ENCODE measurements around the gene LGALS3BP.

Gene LGALS3BP

GRCh38 chr17:79020631-79021301, 41.0 kb upstream of the LGALS3BP start:
- Histone ChIP-seq H3K9me3 (ENCODE audit: low read length) (no peaks in the 10 kb centered on the region), H3K4me1 (ENCODE audit: insufficient read depth, low read length) (peaks cover 25% of the 10 kb centered on the region), H3K4me3 (ENCODE audit: low read length) (no peak overlapping the region), H3K27me3 (ENCODE audit: insufficient read depth, low read length) (peaks cover 60% of the 10 kb centered on the region), H3K36me3 (ENCODE audit: insufficient read depth, low read length) (no peaks in the 10 kb centered on the region), H2AFZ (ENCODE audit: low read depth, low read length) (no peak overlapping the region)

DNA sequence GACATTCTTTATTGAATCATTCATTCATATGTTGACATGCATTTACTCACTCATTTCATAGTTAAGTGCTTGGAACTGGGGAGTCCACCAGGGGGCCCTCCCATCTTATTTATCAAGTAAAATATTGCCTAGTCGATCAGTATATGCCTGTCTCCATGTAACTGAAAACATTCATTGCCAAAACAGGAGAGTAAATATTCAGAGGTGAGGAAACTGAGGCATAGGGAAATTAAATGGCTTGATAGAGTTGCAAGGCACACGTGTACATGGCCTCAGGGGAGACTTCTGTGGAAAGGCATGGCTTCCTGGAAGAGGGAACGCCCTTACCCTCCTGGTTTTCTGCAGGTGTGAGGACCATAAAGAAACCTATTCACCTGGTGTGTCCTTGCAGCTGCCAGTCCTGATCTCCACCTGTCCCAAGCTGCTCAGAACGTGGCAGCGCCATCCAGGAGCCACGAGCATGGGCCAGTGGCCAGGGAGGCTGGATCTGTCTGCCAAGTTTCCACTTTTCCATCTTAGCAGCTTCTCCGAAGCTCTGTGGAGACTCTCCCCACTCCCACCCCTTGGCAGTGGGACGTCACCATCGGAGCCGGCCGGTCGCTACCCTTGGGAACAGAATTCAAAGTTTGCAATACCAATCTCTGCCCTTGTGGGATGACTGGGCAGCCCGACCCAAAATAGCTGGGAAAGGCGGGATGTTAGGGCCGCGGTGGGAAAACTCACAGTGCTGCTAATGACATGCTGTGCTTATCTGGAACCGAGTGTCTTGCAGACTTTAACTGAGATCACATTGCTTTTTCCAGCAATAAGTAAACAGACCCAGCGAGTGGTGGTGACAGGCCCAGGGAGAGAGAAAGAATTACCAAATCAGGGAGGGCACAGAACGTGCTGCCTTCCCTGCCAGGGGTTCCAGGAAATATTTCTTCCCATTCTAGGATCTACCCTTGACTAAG, 40.2 kb upstream of the LGALS3BP start:
- no peak overlapping the region for H3K4me3 ChIP-seq (ENCODE audit: low read length)
- H2AFZ ChIP-seq (ENCODE audit: low read depth, low read length), result no peak overlapping the region
- H3K4me1 ChIP-seq (ENCODE audit: insufficient read depth, low read length), result peaks cover 25% of the 10 kb centered on the region
- no peaks in the 10 kb centered on the region for H3K9me3 ChIP-seq (ENCODE audit: low read length)
- peaks cover 51% of the 10 kb centered on the region for H3K27me3 ChIP-seq (ENCODE audit: insufficient read depth, low read length)
- no peaks in the 10 kb centered on the region for H3K36me3 ChIP-seq (ENCODE audit: insufficient read depth, low read length)

- Histone ChIP-seq H3K27me3 (ENCODE audit: insufficient read depth, low read length) (peaks cover 45% of the 10 kb centered on the region), H3K4me3 (ENCODE audit: low read length) (no peak overlapping the region), H2AFZ (ENCODE audit: low read depth, low read length) (no peak overlapping the region), H3K36me3 (ENCODE audit: insufficient read depth, low read length) (no peaks in the 10 kb centered on the region), H3K9me3 (ENCODE audit: low read length) (no peaks in the 10 kb centered on the region), H3K4me1 (ENCODE audit: insufficient read depth, low read length) (peaks cover 20% of the 10 kb centered on the region)
These were observed 39.5 kb upstream of the LGALS3BP start for GRCh38 chr17:79019261-79019631.

GRCh38 chr17:79018370-79018695, 38.6 kb upstream of the LGALS3BP start:
- Histone ChIP-seq H3K4me1 (ENCODE audit: insufficient read depth, low read length) (peaks cover 16% of the 10 kb centered on the region), H3K9me3 (ENCODE audit: low read length) (peaks cover 2% of the 10 kb centered on the region), H3K36me3 (ENCODE audit: insufficient read depth, low read length) (no peaks in the 10 kb centered on the region), H3K27me3 (ENCODE audit: insufficient read depth, low read length) (peaks cover 35% of the 10 kb centered on the region), H3K4me3 (ENCODE audit: low read length) (no peak overlapping the region), H2AFZ (ENCODE audit: low read depth, low read length) (no peak overlapping the region)

GRCh38 chr17:79017546-79018369, 38.0 kb upstream of the LGALS3BP start:
- H3K4me3 ChIP-seq (ENCODE audit: low read length), result no peak overlapping the region
- H3K27me3 ChIP-seq (ENCODE audit: insufficient read depth, low read length), result peaks cover 30% of the 10 kb centered on the region
- H3K9me3 ChIP-seq (ENCODE audit: low read length), result peaks cover 4% of the 10 kb centered on the region
- H2AFZ ChIP-seq (ENCODE audit: low read depth, low read length), result no peak overlapping the region
- peaks cover 16% of the 10 kb centered on the region for H3K4me1 ChIP-seq (ENCODE audit: insufficient read depth, low read length)
- H3K36me3 ChIP-seq (ENCODE audit: insufficient read depth, low read length), result no peaks in the 10 kb centered on the region

GRCh38 chr17:79014158-79014758, 34.5 kb upstream of the LGALS3BP start:
- Histone ChIP-seq H3K4me1 (ENCODE audit: insufficient read depth, low read length) (peaks cover 24% of the 10 kb centered on the region), H3K36me3 (ENCODE audit: insufficient read depth, low read length) (no peaks in the 10 kb centered on the region), H3K4me3 (ENCODE audit: low read length) (no peak overlapping the region), H3K9me3 (ENCODE audit: low read length) (peaks cover 6% of the 10 kb centered on the region), H2AFZ (ENCODE audit: low read depth, low read length) (no peak overlapping the region), H3K27me3 (ENCODE audit: insufficient read depth, low read length) (no peaks in the 10 kb centered on the region)

- H3K9me3 ChIP-seq (ENCODE audit: low read length), result peaks cover 6% of the 10 kb centered on the region
- H3K4me3 ChIP-seq (ENCODE audit: low read length), result no peak overlapping the region
- H3K27me3 ChIP-seq (ENCODE audit: insufficient read depth, low read length), result no peaks in the 10 kb centered on the region
- H3K4me1 ChIP-seq (ENCODE audit: insufficient read depth, low read length), result peaks cover 29% of the 10 kb centered on the region
- no peaks in the 10 kb centered on the region for H3K36me3 ChIP-seq (ENCODE audit: insufficient read depth, low read length)
- H2AFZ ChIP-seq (ENCODE audit: low read depth, low read length), result no peak overlapping the region
These were observed 32.9 kb upstream of the LGALS3BP start for GRCh38 chr17:79012563-79013134.

DNA sequence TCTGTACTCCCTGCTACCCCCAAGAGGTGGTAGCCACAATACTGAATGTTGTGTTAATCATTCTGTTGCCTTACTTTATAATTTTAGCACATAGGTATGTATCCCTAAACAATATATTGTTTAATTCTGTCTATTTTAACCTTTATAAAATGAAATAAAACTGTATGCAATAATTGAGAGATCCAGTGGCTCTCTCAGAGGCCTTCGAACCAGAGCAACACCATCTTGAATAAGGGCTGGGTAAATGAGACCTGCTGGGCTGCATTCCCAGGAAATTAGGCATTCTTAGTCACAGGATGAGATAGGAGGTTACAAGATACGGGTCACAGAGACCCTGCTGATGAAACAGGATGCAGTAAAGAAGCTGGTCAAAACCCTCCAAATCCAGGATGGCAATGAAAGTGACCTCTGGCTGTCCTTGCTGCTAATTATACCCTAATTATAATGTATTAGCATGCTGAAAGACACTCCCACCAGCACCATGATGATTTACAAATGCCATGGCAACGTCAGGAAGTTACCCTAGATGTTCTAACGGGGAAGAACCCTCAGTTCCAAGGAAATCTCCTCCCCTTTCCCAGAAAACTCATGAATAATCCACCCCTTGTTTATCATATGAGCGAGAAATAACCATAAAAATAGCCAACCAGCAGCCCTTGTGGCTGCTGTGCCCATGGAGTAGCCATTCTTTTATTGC, 31.9 kb upstream of the LGALS3BP start:
- Histone ChIP-seq H3K4me1 (ENCODE audit: insufficient read depth, low read length) (peaks cover 23% of the 10 kb centered on the region), H3K9me3 (ENCODE audit: low read length) (peaks cover 6% of the 10 kb centered on the region), H2AFZ (ENCODE audit: low read depth, low read length) (no peak overlapping the region), H3K27me3 (ENCODE audit: insufficient read depth, low read length) (no peaks in the 10 kb centered on the region), H3K36me3 (ENCODE audit: insufficient read depth, low read length) (peaks cover 6% of the 10 kb centered on the region), H3K4me3 (ENCODE audit: low read length) (no peak overlapping the region)

DNA sequence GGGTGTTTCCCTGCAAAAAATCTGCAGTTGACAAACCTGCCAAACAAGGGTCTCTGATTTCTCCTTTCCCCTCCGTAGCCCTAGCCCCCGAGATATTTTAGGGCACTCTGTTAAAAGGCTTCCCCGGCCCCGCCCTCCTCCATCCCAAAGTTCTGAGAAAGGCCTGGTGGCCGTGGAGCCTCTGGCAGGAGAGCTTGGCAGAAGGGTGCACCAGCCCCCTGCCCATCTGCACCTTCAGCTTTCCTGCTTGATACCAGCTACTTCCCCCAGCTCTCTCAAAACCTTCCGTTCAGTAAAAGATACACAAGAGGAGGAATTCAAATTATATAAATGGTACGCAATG, 30.6 kb upstream of the LGALS3BP start:
- Histone ChIP-seq H3K27me3 (ENCODE audit: insufficient read depth, low read length) (no peaks in the 10 kb centered on the region), H3K4me1 (ENCODE audit: insufficient read depth, low read length) (peaks cover 27% of the 10 kb centered on the region), H3K9me3 (ENCODE audit: low read length) (peaks cover 6% of the 10 kb centered on the region), H2AFZ (ENCODE audit: low read depth, low read length) (peak overlapping the region; percentile 96), H3K36me3 (ENCODE audit: insufficient read depth, low read length) (peaks cover 6% of the 10 kb centered on the region), H3K4me3 (ENCODE audit: low read length) (peak overlapping the region; percentile 91)

DNA sequence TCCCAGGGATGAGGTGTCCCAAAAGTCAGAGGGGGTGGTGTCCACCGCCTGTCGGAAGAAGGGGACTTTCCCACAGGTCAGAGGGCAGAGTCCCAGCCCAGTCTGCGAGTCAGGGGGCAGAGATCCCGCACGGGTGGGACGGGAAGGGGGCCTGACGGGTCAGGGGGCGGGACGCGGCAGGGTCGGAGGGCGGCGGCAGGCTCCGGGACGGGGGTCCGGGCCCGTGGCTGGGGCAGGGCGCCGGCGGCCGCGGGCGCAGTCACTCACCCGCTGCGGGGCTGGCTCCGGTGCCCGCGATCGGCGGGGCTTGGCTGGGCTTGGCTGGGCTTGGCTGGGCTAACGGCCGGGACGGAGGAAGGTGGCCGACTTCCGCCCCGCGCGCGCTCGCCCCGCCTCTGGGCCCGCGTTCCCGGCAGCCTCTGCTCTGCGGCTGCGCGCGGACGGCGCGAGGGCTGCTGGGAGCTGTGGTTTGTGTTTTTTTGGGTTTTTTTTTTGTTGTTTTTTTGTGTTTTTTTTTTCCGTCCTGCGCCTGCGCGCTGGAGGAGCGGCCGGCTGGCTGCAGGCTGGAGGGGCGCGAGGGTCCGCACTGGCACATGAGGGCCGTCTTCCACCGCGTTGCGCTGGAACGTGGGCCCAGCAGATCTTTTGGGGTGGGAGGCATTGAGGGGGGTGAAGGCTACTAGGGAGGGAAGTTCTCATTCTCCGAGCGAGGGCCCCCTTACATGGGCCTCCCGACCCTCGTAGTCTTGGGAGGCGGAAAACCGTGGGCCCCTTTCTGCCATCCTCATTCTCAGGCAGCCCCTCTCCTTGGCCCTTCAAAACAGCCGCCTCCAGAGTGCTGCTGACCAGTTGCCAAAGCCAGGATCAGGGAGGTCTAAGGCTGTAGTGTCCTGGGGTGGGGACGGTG, 29.9 kb upstream of the LGALS3BP start, which contains the start of gene CANT1:
Gene CANT1 (minus strand): TSS at position 368 of the 907 bp plus-strand sequence. CDS start 12,142 bp downstream, outside the sequence.
- peaks cover 6% of the 10 kb centered on the region for H3K36me3 ChIP-seq (ENCODE audit: insufficient read depth, low read length)
- no peaks in the 10 kb centered on the region for H3K27me3 ChIP-seq (ENCODE audit: insufficient read depth, low read length)
- peak within 1 kb of the TSS; percentile 96 for H2AFZ ChIP-seq (ENCODE audit: low read depth, low read length)
- H3K4me1 ChIP-seq (ENCODE audit: insufficient read depth, low read length), result peaks cover 27% of the 10 kb centered on the region
- H3K9me3 ChIP-seq (ENCODE audit: low read length), result peaks cover 6% of the 10 kb centered on the region
- peak within 1 kb of the TSS; percentile 91 for H3K4me3 ChIP-seq (ENCODE audit: low read length)

DNA sequence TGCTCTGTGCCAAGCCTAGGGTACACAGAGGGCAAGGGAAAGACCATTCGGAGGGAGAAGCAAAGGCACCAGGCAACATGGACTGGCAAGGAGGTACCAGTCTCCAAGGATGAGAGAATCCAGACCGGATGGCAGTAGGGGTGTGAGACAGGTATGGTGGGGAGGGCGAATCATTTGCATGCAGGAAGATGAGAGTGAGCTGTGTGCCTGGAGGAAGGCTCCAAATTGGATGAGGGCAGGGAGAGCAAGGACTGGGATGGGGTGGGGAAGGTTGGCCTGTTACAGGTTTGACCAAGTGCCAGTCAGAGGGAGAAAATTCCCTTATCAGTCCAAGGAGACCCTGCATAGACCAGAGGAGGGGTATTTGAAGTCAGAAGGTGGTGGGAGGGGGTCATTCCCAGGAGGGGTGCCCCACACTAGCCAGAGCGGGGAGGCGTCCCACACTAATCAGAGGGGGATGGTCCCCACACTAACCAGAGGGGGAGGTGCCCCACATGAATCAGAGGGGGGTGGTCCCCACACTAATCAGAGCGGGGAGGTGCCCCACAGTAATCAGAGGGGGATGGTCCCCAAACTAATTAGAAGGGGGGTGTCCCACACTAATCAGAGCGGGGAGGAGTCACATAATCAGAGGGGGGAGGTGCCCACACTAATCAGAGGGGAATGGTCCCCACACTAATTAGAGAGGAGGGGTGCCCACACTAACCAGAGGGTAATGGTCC, 29.1 kb upstream of the LGALS3BP start:
- peak overlapping the region; percentile 91 for H3K4me3 ChIP-seq (ENCODE audit: low read length)
- H2AFZ ChIP-seq (ENCODE audit: low read depth, low read length), result peak overlapping the region; percentile 96
- H3K4me1 ChIP-seq (ENCODE audit: insufficient read depth, low read length), result peaks cover 27% of the 10 kb centered on the region
- no peaks in the 10 kb centered on the region for H3K27me3 ChIP-seq (ENCODE audit: insufficient read depth, low read length)
- H3K36me3 ChIP-seq (ENCODE audit: insufficient read depth, low read length), result peaks cover 6% of the 10 kb centered on the region
- H3K9me3 ChIP-seq (ENCODE audit: low read length), result peaks cover 5% of the 10 kb centered on the region
